NCI-H524 treated with DMSO at 0.1 percent for 48 hours (cell line): Measurements from ENCODE around the gene CPNE5.
"Not testable (repeated sequence)": the region's sequence is repeated elsewhere in the genome, so short reads cannot be mapped to it uniquely, and the experiment has no call there.

Source experiments
- DNase-seq: peaks from one replicate; lab custom pipeline; 2025; lab: John Stamatoyannopoulos, UW

The CPNE5 gene

GRCh38 chr6:36815962-36816735, 23.1 kb downstream of the CPNE5 start:
- DNase-seq, result no peak

DNA sequence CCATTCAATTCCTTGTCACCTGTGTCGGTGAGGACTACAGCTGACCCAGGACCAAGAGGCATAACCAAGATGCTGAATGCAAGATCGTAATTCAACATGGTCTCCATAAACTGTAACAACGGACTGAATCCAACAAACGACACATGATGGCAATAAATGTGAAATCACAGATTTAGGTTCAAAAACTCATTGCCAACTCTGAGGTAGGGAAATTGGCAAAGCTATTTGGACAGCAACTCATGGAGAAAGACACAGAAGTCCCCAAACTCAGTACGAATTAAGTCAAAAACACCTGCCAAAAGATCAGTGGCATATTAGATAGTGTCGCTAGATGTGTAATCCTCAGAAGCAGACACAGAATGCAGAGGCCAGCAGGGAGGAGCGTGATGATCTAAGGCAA, 25.0 kb downstream of the CPNE5 start:
- no peak for DNase-seq

DNA sequence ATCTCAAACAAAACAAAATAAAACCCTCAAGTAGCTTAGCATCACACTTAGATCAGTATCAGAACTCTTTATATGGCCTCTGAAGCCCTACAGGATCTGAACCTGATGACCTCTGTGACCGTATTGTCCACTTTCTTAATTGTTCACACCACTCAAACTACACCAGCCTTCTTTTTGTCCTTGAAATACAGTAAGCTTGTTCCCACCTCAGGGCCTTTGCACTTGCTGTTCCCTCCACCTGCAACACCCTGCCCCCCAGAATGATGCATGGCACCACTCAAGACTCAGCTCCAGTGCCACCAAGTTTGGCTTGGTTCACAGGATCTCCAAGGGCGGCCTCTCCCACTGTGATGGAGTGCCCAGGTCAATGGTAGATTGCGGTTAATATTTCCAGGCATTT, 25.7 kb downstream of the CPNE5 start:
- no peak for DNase-seq

DNA sequence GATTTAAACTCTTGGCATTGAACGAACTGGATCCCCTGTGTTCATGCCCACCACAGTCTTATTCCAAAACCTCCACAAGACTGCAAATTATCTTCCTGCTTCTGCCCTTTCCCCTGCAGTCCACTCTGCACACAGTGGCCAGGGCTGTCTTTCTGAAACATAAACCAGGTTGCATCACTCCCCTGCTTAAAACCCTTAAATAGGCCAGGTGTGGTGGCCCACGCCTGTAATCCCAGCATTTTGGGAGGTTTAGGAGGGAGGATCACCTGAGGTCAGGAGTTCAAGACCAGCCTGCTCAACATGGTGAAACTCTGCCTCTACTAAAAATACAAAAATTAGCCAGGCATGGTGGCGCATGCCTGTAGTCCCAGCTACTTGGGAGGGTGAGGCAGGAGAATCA, 26.2 kb downstream of the CPNE5 start:
- not testable (repeated sequence) for DNase-seq

GRCh38 chr6:36809941-36810803, 29.1 kb downstream of the CPNE5 start:
- no peak for DNase-seq

GRCh38 chr6:36809156-36809555, 30.1 kb downstream of the CPNE5 start:
- no peak for DNase-seq

GRCh38 chr6:36808634-36809033, 30.6 kb downstream of the CPNE5 start:
- no peak for DNase-seq

- no peak for DNase-seq
Measured at GRCh38 chr6:36807750-36808149, 31.5 kb downstream of the CPNE5 start.

DNA sequence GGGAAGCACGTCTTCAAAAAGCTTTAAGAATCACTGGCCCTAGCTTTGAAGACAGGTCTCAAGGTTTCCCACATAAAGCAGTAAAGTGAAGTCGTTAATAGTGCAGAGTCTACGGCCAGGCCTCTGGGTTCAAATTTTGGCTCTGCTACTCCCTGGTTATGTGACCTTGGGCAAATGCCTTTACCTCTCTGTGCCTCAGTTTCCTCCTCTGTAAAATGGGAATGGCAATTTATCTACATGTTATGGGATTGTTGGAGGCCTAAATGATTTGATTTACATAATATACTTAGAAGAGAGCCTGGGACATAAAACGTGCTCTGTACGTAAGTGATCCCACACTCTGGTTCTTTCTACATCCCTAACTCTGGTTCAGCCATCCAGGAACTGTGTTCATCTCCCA, 32.1 kb downstream of the CPNE5 start:
- DNase-seq, result no peak

- no peak for DNase-seq
Measured at GRCh38 chr6:36805917-36806316, 33.3 kb downstream of the CPNE5 start.

DNA sequence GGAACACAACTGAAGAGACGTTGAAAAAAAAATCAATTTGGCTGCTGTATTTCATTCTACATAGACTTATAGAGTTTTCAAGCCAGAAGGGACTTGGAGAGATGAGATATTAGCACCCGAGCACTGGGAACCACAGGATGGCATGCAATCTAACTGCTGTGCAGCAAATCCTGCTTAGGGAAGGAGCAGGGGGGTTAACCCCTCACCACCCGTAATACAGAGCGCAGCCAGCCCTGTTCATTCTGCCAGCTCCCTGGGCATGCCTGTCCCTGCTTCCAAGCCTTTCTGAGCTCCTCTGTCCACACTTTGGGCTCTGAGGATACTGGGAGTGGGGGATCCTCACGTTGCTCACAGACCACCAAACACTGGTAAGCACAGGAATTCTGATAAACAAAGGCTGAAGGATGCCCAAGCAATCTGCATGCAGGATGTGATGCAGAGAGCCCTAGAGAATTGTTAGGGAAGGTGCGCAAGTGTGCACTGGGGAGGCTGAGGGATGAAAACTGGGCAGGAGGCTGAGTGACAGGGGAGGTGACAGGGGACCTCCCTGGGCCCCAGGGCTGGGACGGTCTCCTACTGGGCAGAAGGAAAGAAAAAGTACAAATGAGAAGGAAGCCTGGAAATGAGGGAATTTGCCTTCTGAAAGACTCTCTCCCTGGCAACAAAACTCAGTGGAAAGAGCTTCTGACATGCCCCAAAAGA, 34.0 kb downstream of the CPNE5 start:
- no peak for DNase-seq

GRCh38 chr6:36804563-36804962, 34.7 kb downstream of the CPNE5 start:
- DNase-seq, result no peak

GRCh38 chr6:36803908-36804307, 35.3 kb downstream of the CPNE5 start:
- DNase-seq, result no peak

DNA sequence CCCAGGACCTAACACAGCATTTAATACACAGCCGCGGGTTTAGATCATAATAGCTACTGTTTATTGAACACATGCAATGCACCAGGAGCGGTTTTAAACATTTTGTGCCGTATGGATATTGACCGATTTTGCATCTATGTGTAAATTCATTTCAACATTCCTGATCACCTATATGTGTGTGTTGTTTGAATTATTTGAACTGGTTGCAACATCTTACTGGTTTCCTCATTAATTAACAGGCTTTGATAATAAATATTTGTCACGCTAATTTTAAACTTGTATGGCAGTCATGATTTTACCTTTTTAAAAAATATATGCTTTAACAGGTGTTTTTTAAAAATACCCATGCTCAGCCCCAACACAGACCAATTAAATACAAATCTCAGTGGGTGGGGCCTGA, 35.8 kb downstream of the CPNE5 start:
- no peak for DNase-seq

DNA sequence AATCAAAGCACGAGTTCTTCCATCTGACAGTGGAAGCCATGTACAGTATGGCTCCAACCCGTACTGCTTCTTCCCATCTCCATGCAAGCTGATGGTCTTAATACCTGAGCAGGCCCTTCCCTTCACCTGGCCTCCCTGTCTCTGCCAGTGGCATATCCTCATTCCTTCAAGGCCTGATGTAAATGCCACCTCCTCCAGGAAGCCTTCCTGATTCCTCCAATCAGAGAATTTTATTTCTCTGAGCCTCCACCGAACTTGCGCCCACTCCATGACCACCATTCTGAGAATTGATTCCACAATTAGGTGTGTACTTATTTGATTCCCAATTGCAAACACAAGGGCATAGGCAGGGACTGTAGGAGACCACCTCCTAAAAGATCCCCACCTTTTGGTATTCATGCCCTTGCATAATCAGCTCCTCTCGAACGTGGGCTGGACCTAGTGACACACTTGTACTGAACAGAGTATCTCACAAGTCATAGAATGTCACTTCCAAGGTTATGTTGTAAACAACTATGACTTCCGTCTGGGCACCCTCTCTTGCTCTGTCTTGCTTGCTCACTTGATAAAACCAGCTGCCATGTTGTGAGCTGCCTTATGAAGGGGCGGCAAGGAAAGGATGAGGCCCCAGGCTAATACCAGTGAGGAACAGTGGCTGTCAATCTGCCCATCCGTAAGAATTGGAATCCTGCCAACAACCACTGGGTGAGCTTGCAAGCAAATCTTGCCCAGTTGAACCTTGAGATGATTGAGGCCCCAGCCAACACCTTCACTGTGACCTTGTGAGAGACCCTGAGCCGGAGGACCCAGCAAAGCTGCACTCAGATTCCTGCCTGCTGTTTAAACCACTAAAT, 38.8 kb downstream of the CPNE5 start:
- DNase-seq, result no peak

DNA sequence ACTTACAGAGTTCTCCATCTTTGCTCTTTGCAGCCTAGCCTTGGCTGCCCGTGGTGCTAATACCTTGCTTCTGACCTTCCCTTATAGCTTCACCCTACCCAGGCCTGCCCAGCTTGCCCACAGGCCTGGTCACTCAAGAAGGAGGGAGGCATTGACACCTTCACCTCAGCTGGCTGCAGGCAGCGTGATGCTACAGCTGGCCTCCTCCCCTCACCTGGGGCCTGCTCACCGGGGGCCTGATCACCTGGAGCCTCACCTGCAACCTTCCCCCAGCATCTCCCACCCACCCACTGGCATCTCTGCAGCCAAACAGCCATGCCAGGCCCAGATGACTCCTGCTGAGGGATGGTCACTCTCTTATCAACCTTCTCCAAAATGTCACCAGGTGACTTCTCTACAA, 40.4 kb downstream of the CPNE5 start:
- no peak for DNase-seq

GRCh38 chr6:36797653-36798052, 41.6 kb downstream of the CPNE5 start:
- no peak for DNase-seq

- DNase-seq, result no peak
Measured at GRCh38 chr6:36797055-36797454, 42.2 kb downstream of the CPNE5 start.

- DNase-seq, result no peak
Measured at GRCh38 chr6:36794713-36795065, 44.6 kb downstream of the CPNE5 start.

GRCh38 chr6:36793913-36794712, 45.1 kb downstream of the CPNE5 start:
- DNase-seq, result peak; percentile 55

GRCh38 chr6:36793296-36793912, 45.8 kb downstream of the CPNE5 start:
- DNase-seq, result peak; percentile 30
